DOHH2 (cell line): Measurements from ENCODE around the gene TMOD2.

ENCODE experiments used
- CTCF ChIP-seq: fragments of 200-600 bp; sonication (generic); IDR thresholded peaks from one replicate; pipeline ENCODE4 v1.5.1; 2014; ENCODE audit warnings: antibody characterized with exemption, mild to moderate bottlenecking, low read depth, low read length; ENCODE audit not compliant: poor library complexity, severe bottlenecking
- EZH2phosphoT487 ChIP-seq: fragments of 200-600 bp; sonication (generic); IDR thresholded peaks from 2 replicates; pipeline ENCODE4 v1.6.1; 2017; ENCODE audit warnings: borderline replicate concordance, mild to moderate bottlenecking, antibody characterized with exemption, low read length, moderate library complexity, mixed read lengths

- TF ChIP-seq CTCF = no peak
- no peak for TF ChIP-seq EZH2phosphoT487
Measured at GRCh38 chr15:51837792-51838251, 86.4 kb downstream of the TMOD2 start.
